ENCODE measurements around the gene MXRA7.

DNA sequence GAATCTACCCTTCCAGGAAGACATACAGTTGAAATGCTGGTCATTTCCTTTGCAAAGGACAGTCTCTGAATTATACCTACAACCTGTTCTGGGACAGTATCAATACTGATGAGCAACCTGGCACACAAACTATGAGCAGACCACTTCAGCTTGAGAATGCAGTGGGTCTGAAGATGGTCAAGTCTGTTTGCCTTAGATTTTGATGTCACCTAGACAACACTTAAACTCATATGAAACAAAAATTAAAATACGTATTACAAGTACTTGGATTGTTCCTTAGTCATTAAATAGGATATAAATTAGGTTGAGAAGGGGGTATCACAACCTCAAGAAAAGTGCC lies 22.8 kb upstream of the MXRA7 start:
- TF ChIP-seq, protein P1, sequence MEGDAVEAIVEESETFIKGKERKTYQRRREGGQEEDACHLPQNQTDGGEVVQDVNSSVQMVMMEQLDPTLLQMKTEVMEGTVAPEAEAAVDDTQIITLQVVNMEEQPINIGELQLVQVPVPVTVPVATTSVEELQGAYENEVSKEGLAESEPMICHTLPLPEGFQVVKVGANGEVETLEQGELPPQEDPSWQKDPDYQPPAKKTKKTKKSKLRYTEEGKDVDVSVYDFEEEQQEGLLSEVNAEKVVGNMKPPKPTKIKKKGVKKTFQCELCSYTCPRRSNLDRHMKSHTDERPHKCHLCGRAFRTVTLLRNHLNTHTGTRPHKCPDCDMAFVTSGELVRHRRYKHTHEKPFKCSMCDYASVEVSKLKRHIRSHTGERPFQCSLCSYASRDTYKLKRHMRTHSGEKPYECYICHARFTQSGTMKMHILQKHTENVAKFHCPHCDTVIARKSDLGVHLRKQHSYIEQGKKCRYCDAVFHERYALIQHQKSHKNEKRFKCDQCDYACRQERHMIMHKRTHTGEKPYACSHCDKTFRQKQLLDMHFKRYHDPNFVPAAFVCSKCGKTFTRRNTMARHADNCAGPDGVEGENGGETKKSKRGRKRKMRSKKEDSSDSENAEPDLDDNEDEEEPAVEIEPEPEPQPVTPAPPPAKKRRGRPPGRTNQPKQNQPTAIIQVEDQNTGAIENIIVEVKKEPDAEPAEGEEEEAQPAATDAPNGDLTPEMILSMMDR (IDR thresholded peaks at IDR 0.05): no peak
- TF ChIP-seq POLR2AphosphoS5 (IDR thresholded peaks at IDR 0.05; ENCODE audit: low read depth, low read length): no peak; the same call in 1 of the 2 replicates

Data from Panc1 (cell line).